HAP-1 (cell line): ENCODE measurements around the gene LRRC8E.
"Not testable (repeated sequence)": the region's sequence is repeated elsewhere in the genome, so short reads cannot be mapped to it uniquely, and the experiment has no call there.

Experiments
- DNase-seq, 2 experiments: peaks; one replicate each; pipeline ENCODE4 v3.0.0-alpha.2; 2016 to 2020; ENCODE audit warnings: low spot score in 2 of 2
- H3K27me3 ChIP-seq: fragments of 250-450 bp; sonication (Bioruptor Pico); 2 replicates; pipeline ENCODE4 v1.5.1; 2020; ENCODE audit warnings: low read depth, mild to moderate bottlenecking, moderate library complexity
- H3K36me3 ChIP-seq: fragments of 250-450 bp; sonication (Bioruptor Pico); replicated peaks from 2 replicates; pipeline ENCODE4 v1.5.1; 2020; ENCODE audit warnings: mild to moderate bottlenecking
- H3K4me1 ChIP-seq: fragments of 250-450 bp; sonication (Bioruptor Pico); 2 replicates; pipeline ENCODE4 v1.5.1; 2020; ENCODE audit warnings: mild to moderate bottlenecking
- H3K4me3 ChIP-seq: fragments of 250-450 bp; sonication (Bioruptor Pico); 2 replicates; pipeline ENCODE4 v1.5.1; 2020; ENCODE audit warnings: mild to moderate bottlenecking, moderate library complexity
- H3K9me3 ChIP-seq: fragments of 250-450 bp; sonication (Bioruptor Pico); 2 replicates; pipeline ENCODE4 v1.5.1; 2020; ENCODE audit warnings: mild to moderate bottlenecking, moderate library complexity
- in situ Hi-C: fragments of 300-500 bp; cut with MboI; formaldehyde crosslinking; loops from 3 replicates; pipeline ENCODE4 v1.14.3; 2020; ENCODE audit warnings: low sequenced_read_pairs, inconsistent platforms, mixed read lengths

The LRRC8E gene

GRCh38 chr19:7924241-7924640, 35.9 kb downstream of the LRRC8E start:
- Histone ChIP-seq H3K27me3 (no peaks in the 10 kb centered on the region), H3K9me3 (no peaks in the 10 kb centered on the region), H3K36me3 (peaks cover 9% of the 10 kb centered on the region), H3K4me1 (peaks cover 15% of the 10 kb centered on the region), H3K4me3 (no peak overlapping the region)
- no peak for DNase-seq
- in situ Hi-C loops, result loop anchor here (5.0 kb wide), 1 partner anchor 57 kb away; no protein-coding TSS in a partner anchor

GRCh38 chr19:7924651-7925170, 36.4 kb downstream of the LRRC8E start:
- Histone ChIP-seq H3K4me3 (peak overlapping the region; percentile 20; the same call in 1 of the 2 replicates), H3K4me1 (peaks cover 11% of the 10 kb centered on the region), H3K36me3 (peaks cover 9% of the 10 kb centered on the region), H3K9me3 (no peaks in the 10 kb centered on the region), H3K27me3 (no peaks in the 10 kb centered on the region)
- DNase-seq, result no peak
- in situ Hi-C loops, result loop anchor here (5.0 kb wide), 1 partner anchor 57 kb away; no protein-coding TSS in a partner anchor

GRCh38 chr19:7925171-7925851, 37.0 kb downstream of the LRRC8E start:
- in situ Hi-C loops, result no loop called here
- Histone ChIP-seq H3K36me3 (peaks cover 9% of the 10 kb centered on the region), H3K9me3 (no peaks in the 10 kb centered on the region), H3K27me3 (no peaks in the 10 kb centered on the region), H3K4me1 (peaks cover 9% of the 10 kb centered on the region), H3K4me3 (peak overlapping the region; percentile 20; the same call in 1 of the 2 replicates)
- DNase-seq, result peak; percentile 75 to 93

- H3K27me3 ChIP-seq, result no peaks in the 10 kb centered on the region
- in situ Hi-C loops, result no loop called here
- peak; percentile 61 to 89 for DNase-seq
- H3K4me3 ChIP-seq, result peak within 1 kb of the TSS; percentile 28
- H3K4me1 ChIP-seq, result peaks cover 9% of the 10 kb centered on the region
- peaks cover 15% of the 10 kb centered on the region for H3K36me3 ChIP-seq
- H3K9me3 ChIP-seq, result no peaks in the 10 kb centered on the region
Measured at GRCh38 chr19:7926021-7926726, 37.9 kb downstream of the LRRC8E start, which contains the start of gene CTXN1. CTXN1 (minus strand) TSS chr19:7926135; CDS start chr19:7925538, 597 bp downstream.

GRCh38 chr19:7926727-7927604, 38.7 kb downstream of the LRRC8E start:
- Histone ChIP-seq H3K36me3 (peaks cover 23% of the 10 kb centered on the region), H3K9me3 (no peaks in the 10 kb centered on the region), H3K27me3 (no peaks in the 10 kb centered on the region), H3K4me1 (peaks cover 9% of the 10 kb centered on the region), H3K4me3 (no peak overlapping the region)
- peak in 1 of 2 experiments; percentile 34 for DNase-seq
- in situ Hi-C loops, result no loop called here

- H3K4me3 ChIP-seq, result no peak overlapping the region
- H3K4me1 ChIP-seq, result peaks cover 9% of the 10 kb centered on the region
- H3K9me3 ChIP-seq, result no peaks in the 10 kb centered on the region
- H3K36me3 ChIP-seq, result peaks cover 28% of the 10 kb centered on the region
- DNase-seq, result peak in 1 of 2 experiments; percentile 12
- no peaks in the 10 kb centered on the region for H3K27me3 ChIP-seq
- in situ Hi-C loops, result no loop called here
Measured at GRCh38 chr19:7927605-7928333, 39.5 kb downstream of the LRRC8E start.

GRCh38 chr19:7928334-7928706, 40.0 kb downstream of the LRRC8E start:
- no peaks in the 10 kb centered on the region for H3K27me3 ChIP-seq

GRCh38 chr19:7928741-7929701, 40.7 kb downstream of the LRRC8E start:
- Histone ChIP-seq H3K36me3 (peaks cover 41% of the 10 kb centered on the region), H3K4me1 (peaks cover 9% of the 10 kb centered on the region), H3K4me3 (no peak overlapping the region), H3K9me3 (no peaks in the 10 kb centered on the region), H3K27me3 (no peaks in the 10 kb centered on the region)
- peak; percentile 21 to 84 for DNase-seq
- in situ Hi-C loops, result no loop called here

More at GRCh38 chr19:7928334-7928706, 40.0 kb downstream of the LRRC8E start:
- in situ Hi-C loops, result no loop called here
- H3K9me3 ChIP-seq, result no peaks in the 10 kb centered on the region
- DNase-seq, result no peak
- H3K36me3 ChIP-seq, result peaks cover 34% of the 10 kb centered on the region
- no peak overlapping the region for H3K4me3 ChIP-seq
- H3K4me1 ChIP-seq, result peaks cover 9% of the 10 kb centered on the region

GRCh38 chr19:7930030-7930429, 41.7 kb downstream of the LRRC8E start:
- DNase-seq, H3K9me3 ChIP-seq, in situ Hi-C loops, H3K4me1 ChIP-seq, H3K27me3 ChIP-seq, H3K4me3 ChIP-seq: not testable (repeated sequence)
- peaks cover 51% of the 10 kb centered on the region for H3K36me3 ChIP-seq

- peaks cover 9% of the 10 kb centered on the region for H3K4me1 ChIP-seq
- H3K9me3 ChIP-seq, result no peaks in the 10 kb centered on the region
- no peak overlapping the region for H3K4me3 ChIP-seq
- in situ Hi-C loops, result no loop called here
- DNase-seq, result no peak
- H3K27me3 ChIP-seq, result no peaks in the 10 kb centered on the region
- peaks cover 58% of the 10 kb centered on the region for H3K36me3 ChIP-seq
Measured at GRCh38 chr19:7930765-7931164, 42.5 kb downstream of the LRRC8E start.

GRCh38 chr19:7931221-7932061, 43.1 kb downstream of the LRRC8E start:
- peaks cover 6% of the 10 kb centered on the region for H3K4me1 ChIP-seq
- in situ Hi-C loops, result no loop called here
- no peaks in the 10 kb centered on the region for H3K27me3 ChIP-seq
- no peak overlapping the region for H3K4me3 ChIP-seq
- no peak for DNase-seq
- H3K36me3 ChIP-seq, result peaks cover 64% of the 10 kb centered on the region
- H3K9me3 ChIP-seq, result no peaks in the 10 kb centered on the region
